Body of pancreas (tissue), 4 donors: ENCODE data around the gene SDCBP2.

Experiments
- CTCF ChIP-seq, 7 experiments: fragments of 450-650 bp in 4 of 7; fragments of 200-600 bp in 3 of 7; sonication (generic) in 3 of 7; IDR thresholded peaks; one replicate each; pipeline ENCODE4 v1.5.1; 2016 to 2019; ENCODE audit warnings: antibody characterized with exemption in 7 of 7
- POLR2A ChIP-seq, 3 donors: fragments of 450-650 bp; IDR thresholded peaks; one replicate each; pipeline ENCODE4 v1.6.1; 2016; ENCODE audit warnings: antibody characterized with exemption in 3 of 3, mild to moderate bottlenecking in 2 of 3

GRCh38 chr20:1298166-1298565, 30.8 kb downstream of the SDCBP2 start:
- TF ChIP-seq CTCF (IDR thresholded peaks at IDR 0.05) (no peak), POLR2A (IDR thresholded peaks at IDR 0.05) (no peak)
